ENCODE data around the gene ARHGAP18. TPM values are rescaled to one million over a fixed set of nuclear protein-coding genes. Genes with fewer than 3 reads are reported as not detected.

The ARHGAP18 gene, protein sequence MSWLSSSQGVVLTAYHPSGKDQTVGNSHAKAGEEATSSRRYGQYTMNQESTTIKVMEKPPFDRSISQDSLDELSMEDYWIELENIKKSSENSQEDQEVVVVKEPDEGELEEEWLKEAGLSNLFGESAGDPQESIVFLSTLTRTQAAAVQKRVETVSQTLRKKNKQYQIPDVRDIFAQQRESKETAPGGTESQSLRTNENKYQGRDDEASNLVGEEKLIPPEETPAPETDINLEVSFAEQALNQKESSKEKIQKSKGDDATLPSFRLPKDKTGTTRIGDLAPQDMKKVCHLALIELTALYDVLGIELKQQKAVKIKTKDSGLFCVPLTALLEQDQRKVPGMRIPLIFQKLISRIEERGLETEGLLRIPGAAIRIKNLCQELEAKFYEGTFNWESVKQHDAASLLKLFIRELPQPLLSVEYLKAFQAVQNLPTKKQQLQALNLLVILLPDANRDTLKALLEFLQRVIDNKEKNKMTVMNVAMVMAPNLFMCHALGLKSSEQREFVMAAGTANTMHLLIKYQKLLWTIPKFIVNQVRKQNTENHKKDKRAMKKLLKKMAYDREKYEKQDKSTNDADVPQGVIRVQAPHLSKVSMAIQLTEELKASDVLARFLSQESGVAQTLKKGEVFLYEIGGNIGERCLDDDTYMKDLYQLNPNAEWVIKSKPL
- 36.5 and 37.1 TPM in 2 replicates for total RNA-seq (2012; rRNA removed)

DNA sequence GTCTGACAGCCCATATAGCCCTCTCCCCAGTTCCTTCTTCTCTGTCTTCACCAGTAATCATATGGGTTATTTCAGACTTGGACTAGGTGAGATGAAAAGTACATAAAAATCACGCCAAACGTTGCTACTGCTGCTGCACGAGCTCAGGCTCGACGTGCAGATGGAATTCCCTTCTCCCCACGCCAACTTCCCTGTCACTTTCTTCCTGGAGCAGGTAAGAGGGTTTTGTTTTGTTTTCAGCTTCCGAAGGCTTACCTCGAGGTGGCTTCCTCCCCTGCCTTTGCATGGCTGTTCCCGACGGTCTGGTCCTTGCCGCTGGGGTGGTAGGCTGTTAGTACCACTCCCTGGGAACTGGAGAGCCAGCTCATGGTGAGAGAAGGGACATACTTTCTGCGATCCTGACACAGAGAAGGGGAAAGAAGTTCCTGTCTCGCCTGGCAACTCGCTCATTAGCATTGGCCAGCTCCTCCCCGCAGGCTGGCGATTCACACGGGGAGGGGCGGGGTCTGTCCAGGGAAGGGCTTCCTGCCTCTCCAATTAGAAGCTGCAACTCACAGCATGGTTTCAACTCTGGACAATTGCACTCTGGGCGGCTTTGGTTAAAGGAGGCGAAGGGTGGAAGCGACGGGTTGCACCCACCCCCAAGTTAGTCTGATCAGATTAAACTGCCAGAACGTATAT, at the start of gene ARHGAP18:
ARHGAP18 (minus strand) TSS at position 409 of the 681 bp plus-strand sequence; CDS start at position 368, 41 bp downstream.
- Histone ChIP-seq H3K9me3 (replicated peaks; ENCODE audit: low read length) (no peaks in the 10 kb centered on the region), H3K4me3 (ENCODE audit: low read length) (peak within 1 kb of the TSS; percentile 84), H3K9ac (ENCODE audit: low read depth, low read length) (peak within 1 kb of the TSS; percentile 86)

DNA sequence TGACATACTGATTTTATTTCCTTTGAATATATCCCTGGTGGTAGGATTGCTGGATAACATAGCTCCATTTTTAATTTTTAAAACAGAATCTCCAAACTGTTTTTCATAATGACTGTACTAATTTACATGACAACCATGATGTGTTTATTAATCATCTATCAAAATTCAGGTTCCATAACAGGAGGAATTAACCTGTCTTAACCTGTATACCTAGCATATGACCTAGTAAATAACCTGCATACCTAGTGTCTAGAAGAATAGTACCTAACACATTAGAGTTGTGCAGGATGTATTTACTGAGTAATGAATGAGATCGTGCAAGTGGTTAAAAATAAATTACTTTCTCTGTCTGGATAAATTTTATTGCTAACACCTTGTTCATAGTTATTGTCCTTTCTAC, 45.8 kb upstream of the ARHGAP18 start:
- H3K9ac ChIP-seq (ENCODE audit: low read depth, low read length) = no peak overlapping the region

More for the DNA sequence above, at the start of gene ARHGAP18:
- Histone ChIP-seq H3K36me3 (ENCODE audit: insufficient read depth, low read length) (peaks cover 12% of the 10 kb centered on the region), H3K27me3 (ENCODE audit: control insufficient read depth, insufficient read depth, low read length) (no peaks in the 10 kb centered on the region), H3K4me1 (ENCODE audit: control insufficient read depth, insufficient read depth, low read length) (peaks cover 19% of the 10 kb centered on the region), H3K4me2 (ENCODE audit: low read length) (peak within 1 kb of the TSS; percentile 94)

DNA sequence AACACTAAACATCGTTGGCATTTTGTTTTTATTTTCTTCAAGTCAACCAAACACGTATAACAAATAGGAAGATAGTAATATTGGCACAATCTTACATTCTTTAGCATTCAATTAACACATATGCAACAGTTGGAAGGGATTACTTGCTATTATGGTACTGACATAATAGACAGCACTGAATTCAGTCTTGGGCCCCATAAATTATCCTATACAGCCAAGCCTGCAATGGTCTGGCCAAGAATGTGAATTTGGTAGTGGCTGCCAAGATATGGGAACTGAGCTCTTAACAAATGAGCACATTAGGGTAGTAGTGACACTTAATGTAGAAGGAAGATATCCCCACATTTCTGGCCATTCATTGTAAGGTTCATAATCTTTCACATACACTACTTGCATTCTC, 44.8 kb upstream of the ARHGAP18 start:
- no peak overlapping the region for H3K4me3 ChIP-seq (ENCODE audit: low read length)
- no peaks in the 10 kb centered on the region for H3K9me3 ChIP-seq (replicated peaks; ENCODE audit: low read length)
- no peak overlapping the region for H3K9ac ChIP-seq (ENCODE audit: low read depth, low read length)
- H3K4me2 ChIP-seq (ENCODE audit: low read length) = no peak overlapping the region
- no peaks in the 10 kb centered on the region for H3K36me3 ChIP-seq (ENCODE audit: insufficient read depth, low read length)
- H3K27me3 ChIP-seq (ENCODE audit: control insufficient read depth, insufficient read depth, low read length) = no peaks in the 10 kb centered on the region
- peaks cover 47% of the 10 kb centered on the region for H3K4me1 ChIP-seq (ENCODE audit: control insufficient read depth, insufficient read depth, low read length)

More for the DNA sequence above, 45.8 kb upstream of the ARHGAP18 start:
- no peak overlapping the region for H3K4me3 ChIP-seq (ENCODE audit: low read length)
- no peaks in the 10 kb centered on the region for H3K36me3 ChIP-seq (ENCODE audit: insufficient read depth, low read length)
- H3K4me2 ChIP-seq (ENCODE audit: low read length) = no peak overlapping the region
- H3K4me1 ChIP-seq (ENCODE audit: control insufficient read depth, insufficient read depth, low read length) = peaks cover 46% of the 10 kb centered on the region
- H3K9me3 ChIP-seq (replicated peaks; ENCODE audit: low read length) = no peaks in the 10 kb centered on the region
- no peaks in the 10 kb centered on the region for H3K27me3 ChIP-seq (ENCODE audit: control insufficient read depth, insufficient read depth, low read length)

DNA sequence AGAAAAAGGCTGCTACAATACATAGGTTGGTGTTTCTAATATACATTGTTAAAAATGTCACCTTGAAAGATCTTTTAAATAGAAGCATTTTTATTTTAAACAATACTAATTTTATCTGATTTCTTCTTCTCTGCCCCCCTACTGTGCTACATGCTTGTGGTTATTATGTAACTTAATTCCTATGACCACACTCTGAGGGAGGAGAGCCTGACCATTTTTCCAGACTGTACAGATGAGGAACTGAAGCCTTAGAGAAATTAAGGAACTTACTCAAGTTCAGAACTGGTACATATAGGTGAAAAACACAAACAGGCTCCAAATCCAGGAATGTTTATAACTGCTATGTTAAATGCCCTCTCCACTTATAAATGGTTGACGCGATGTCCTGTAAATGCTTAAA, 43.4 kb upstream of the ARHGAP18 start:
- Histone ChIP-seq H3K4me2 (ENCODE audit: low read length) (peak overlapping the region; percentile 2), H3K36me3 (ENCODE audit: insufficient read depth, low read length) (no peaks in the 10 kb centered on the region), H3K9ac (ENCODE audit: low read depth, low read length) (no peak overlapping the region), H3K9me3 (replicated peaks; ENCODE audit: low read length) (no peaks in the 10 kb centered on the region), H3K27me3 (ENCODE audit: control insufficient read depth, insufficient read depth, low read length) (no peaks in the 10 kb centered on the region), H3K4me1 (ENCODE audit: control insufficient read depth, insufficient read depth, low read length) (peaks cover 57% of the 10 kb centered on the region), H3K4me3 (ENCODE audit: low read length) (no peak overlapping the region)

GRCh38 chr6:129751384-129751783, 41.4 kb upstream of the ARHGAP18 start:
- Histone ChIP-seq H3K9me3 (replicated peaks; ENCODE audit: low read length) (no peaks in the 10 kb centered on the region), H3K4me1 (ENCODE audit: control insufficient read depth, insufficient read depth, low read length) (peaks cover 62% of the 10 kb centered on the region), H3K4me3 (ENCODE audit: low read length) (no peak overlapping the region), H3K9ac (ENCODE audit: low read depth, low read length) (peak overlapping the region; percentile 35), H3K4me2 (ENCODE audit: low read length) (peak overlapping the region; percentile 61), H3K36me3 (ENCODE audit: insufficient read depth, low read length) (no peaks in the 10 kb centered on the region), H3K27me3 (ENCODE audit: control insufficient read depth, insufficient read depth, low read length) (no peaks in the 10 kb centered on the region)

DNA sequence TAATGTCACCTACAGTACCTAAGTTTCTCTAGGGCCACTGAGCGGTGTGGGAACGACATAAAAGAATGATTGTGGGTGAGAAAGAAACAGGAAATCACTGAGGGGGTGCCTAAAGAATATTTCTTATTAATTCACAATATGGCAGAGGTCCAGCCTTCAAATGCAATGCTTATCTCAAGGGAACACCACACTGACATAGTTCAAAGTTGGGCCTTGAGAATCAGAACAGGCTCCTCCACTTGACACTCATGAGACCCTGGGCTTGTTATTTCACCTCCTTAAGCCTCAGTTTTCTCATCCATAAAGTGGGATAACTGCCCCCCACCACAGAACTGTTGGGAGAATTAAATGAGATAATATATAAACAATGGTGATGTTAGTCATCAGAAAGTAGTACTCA, 40.4 kb upstream of the ARHGAP18 start:
- Histone ChIP-seq H3K27me3 (ENCODE audit: control insufficient read depth, insufficient read depth, low read length) (no peaks in the 10 kb centered on the region), H3K9ac (ENCODE audit: low read depth, low read length) (peak overlapping the region; percentile 74), H3K4me3 (ENCODE audit: low read length) (peak overlapping the region; percentile 24), H3K36me3 (ENCODE audit: insufficient read depth, low read length) (no peaks in the 10 kb centered on the region), H3K4me1 (ENCODE audit: control insufficient read depth, insufficient read depth, low read length) (peaks cover 65% of the 10 kb centered on the region), H3K4me2 (ENCODE audit: low read length) (peak overlapping the region; percentile 80), H3K9me3 (replicated peaks; ENCODE audit: low read length) (no peaks in the 10 kb centered on the region)

DNA sequence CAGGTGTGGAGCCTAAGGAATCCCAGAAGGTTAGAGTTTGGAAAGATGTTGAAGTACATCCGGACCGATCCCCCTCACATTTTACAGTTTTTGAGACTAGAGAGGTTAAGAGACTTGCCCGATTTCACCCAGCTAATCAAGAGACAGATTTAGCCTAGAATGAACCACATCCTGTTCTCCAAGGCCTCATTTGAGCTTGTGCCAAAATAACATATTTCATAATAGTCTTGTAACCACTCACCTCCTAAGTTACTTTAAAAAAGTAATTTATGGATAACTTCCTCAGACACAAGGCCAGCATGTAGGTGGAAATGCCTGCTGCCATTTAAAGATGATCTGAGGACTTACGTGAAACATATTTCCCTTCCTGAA, 39.8 kb upstream of the ARHGAP18 start:
- H3K36me3 ChIP-seq (ENCODE audit: insufficient read depth, low read length) = no peaks in the 10 kb centered on the region
- H3K9me3 ChIP-seq (replicated peaks; ENCODE audit: low read length) = no peaks in the 10 kb centered on the region
- H3K9ac ChIP-seq (ENCODE audit: low read depth, low read length) = peak overlapping the region; percentile 74
- H3K4me2 ChIP-seq (ENCODE audit: low read length) = peak overlapping the region; percentile 80
- peak overlapping the region; percentile 30 for H3K4me3 ChIP-seq (ENCODE audit: low read length)
- H3K27me3 ChIP-seq (ENCODE audit: control insufficient read depth, insufficient read depth, low read length) = no peaks in the 10 kb centered on the region
- H3K4me1 ChIP-seq (ENCODE audit: control insufficient read depth, insufficient read depth, low read length) = peaks cover 72% of the 10 kb centered on the region

GRCh38 chr6:129748901-129749748, 39.1 kb upstream of the ARHGAP18 start:
- Histone ChIP-seq H3K4me3 (ENCODE audit: low read length) (peak overlapping the region; percentile 30), H3K4me1 (ENCODE audit: control insufficient read depth, insufficient read depth, low read length) (peaks cover 78% of the 10 kb centered on the region), H3K9ac (ENCODE audit: low read depth, low read length) (peak overlapping the region; percentile 74), H3K36me3 (ENCODE audit: insufficient read depth, low read length) (no peaks in the 10 kb centered on the region), H3K4me2 (ENCODE audit: low read length) (peak overlapping the region; percentile 80), H3K9me3 (replicated peaks; ENCODE audit: low read length) (no peaks in the 10 kb centered on the region), H3K27me3 (ENCODE audit: control insufficient read depth, insufficient read depth, low read length) (no peaks in the 10 kb centered on the region)

GRCh38 chr6:129748212-129748900, 38.4 kb upstream of the ARHGAP18 start:
- Histone ChIP-seq H3K36me3 (ENCODE audit: insufficient read depth, low read length) (no peaks in the 10 kb centered on the region), H3K27me3 (ENCODE audit: control insufficient read depth, insufficient read depth, low read length) (no peaks in the 10 kb centered on the region), H3K4me2 (ENCODE audit: low read length) (peak overlapping the region; percentile 80), H3K9ac (ENCODE audit: low read depth, low read length) (peak overlapping the region; percentile 74), H3K9me3 (replicated peaks; ENCODE audit: low read length) (no peaks in the 10 kb centered on the region), H3K4me1 (ENCODE audit: control insufficient read depth, insufficient read depth, low read length) (peaks cover 75% of the 10 kb centered on the region), H3K4me3 (ENCODE audit: low read length) (peak overlapping the region; percentile 17)

DNA sequence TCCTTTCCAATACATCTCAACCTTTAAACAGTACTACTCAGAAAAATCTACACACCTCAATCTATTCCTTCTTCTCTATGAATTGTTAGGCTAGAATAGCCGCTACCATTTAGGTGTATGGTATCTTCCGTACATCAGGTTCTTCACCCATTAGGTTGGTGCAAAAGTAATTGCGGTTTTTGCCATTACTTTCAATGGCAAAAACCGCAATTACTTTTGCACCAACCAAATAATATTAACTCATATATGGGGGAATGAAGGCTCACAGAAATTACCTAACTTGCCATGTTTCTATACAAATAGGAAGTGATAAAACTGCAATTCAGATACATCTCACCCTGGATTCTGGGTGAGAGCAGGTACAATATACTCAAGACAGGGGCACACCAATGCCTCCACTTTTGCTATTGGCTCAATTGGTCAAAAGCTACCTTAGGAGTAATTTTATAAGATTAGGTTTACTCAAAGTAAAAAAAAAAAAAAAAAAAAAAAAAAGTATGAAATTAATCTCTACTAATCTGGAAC, 37.7 kb upstream of the ARHGAP18 start:
- H3K9me3 ChIP-seq (replicated peaks; ENCODE audit: low read length) = no peaks in the 10 kb centered on the region
- H3K9ac ChIP-seq (ENCODE audit: low read depth, low read length) = no peak overlapping the region
- no peak overlapping the region for H3K4me3 ChIP-seq (ENCODE audit: low read length)
- no peak overlapping the region for H3K4me2 ChIP-seq (ENCODE audit: low read length)
- no peaks in the 10 kb centered on the region for H3K36me3 ChIP-seq (ENCODE audit: insufficient read depth, low read length)
- H3K27me3 ChIP-seq (ENCODE audit: control insufficient read depth, insufficient read depth, low read length) = no peaks in the 10 kb centered on the region
- peaks cover 68% of the 10 kb centered on the region for H3K4me1 ChIP-seq (ENCODE audit: control insufficient read depth, insufficient read depth, low read length)
